Keratinocyte (primary cell): ENCODE results near the gene MLEC. TPM values are rescaled to one million over a fixed set of nuclear protein-coding genes. Genes with fewer than 3 reads are reported as not detected.

Experiments used
- DNase-seq: peaks from one replicate; pipeline ENCODE4 v3.0.0-alpha.2; 2011; ENCODE audit warnings: low read depth, missing footprints, low spot score
- FAIRE-seq: peaks from 2 replicates; lab custom pipeline; 2011; peaks lifted over from hg19 to GRCh38; lab: Jason Lieb, UNC
- H2AFZ ChIP-seq: 2 replicates; pipeline ENCODE4 v1.6.0; 2012; ENCODE audit warnings: low read length, control low read depth, inconsistent platforms; ENCODE audit not compliant: control insufficient read depth
- H3K27ac ChIP-seq: 2 replicates; pipeline ENCODE4 v1.5.1; 2011; ENCODE audit warnings: low read length; ENCODE audit not compliant: control insufficient read depth, insufficient read depth
- H3K27me3 ChIP-seq: 3 replicates; pipeline ENCODE4 v1.6.0; 2011; ENCODE audit warnings: low read length; ENCODE audit not compliant: control insufficient read depth, insufficient read depth; ENCODE audit errors: extremely low read depth
- H3K36me3 ChIP-seq, 2 experiments: 2 replicates in 1 of 2; 3 replicates in 1 of 2; pipeline ENCODE4 v1.5.1; 2011; ENCODE audit warnings: low read length in 2 of 2, mild to moderate bottlenecking in 1 of 2; ENCODE audit not compliant: control insufficient read depth in 2 of 2, insufficient read depth in 2 of 2; ENCODE audit errors: extremely low read depth in 1 of 2
- H3K4me1 ChIP-seq: 3 replicates; pipeline ENCODE4 v1.5.1; 2011; ENCODE audit warnings: low read length; ENCODE audit not compliant: control insufficient read depth, insufficient read depth; ENCODE audit errors: extremely low read depth
- H3K4me2 ChIP-seq: 3 replicates; pipeline ENCODE4 v1.6.0; 2011; ENCODE audit warnings: low read depth, low read length; ENCODE audit not compliant: control insufficient read depth, insufficient read depth; ENCODE audit errors: extremely low read depth
- H3K4me3 ChIP-seq, 3 experiments: fragments of 200-600 bp in 1 of 3; sonication (generic) in 1 of 3; 2 replicates in 2 of 3; 3 replicates in 1 of 3; pipeline ENCODE4 v1.5.1; 2011 to 2016; ENCODE audit warnings: low read length in 3 of 3, mild to moderate bottlenecking in 3 of 3, control low read depth in 2 of 3, inconsistent platforms in 1 of 3, low read depth in 1 of 3, mixed read lengths in 1 of 3, mixed run types in 1 of 3, moderate library complexity in 1 of 3; ENCODE audit not compliant: control insufficient read depth in 2 of 3, insufficient read depth in 2 of 3; ENCODE audit errors: extremely low read depth in 1 of 3
- H3K79me2 ChIP-seq: 2 replicates; pipeline ENCODE4 v1.6.0; 2012; ENCODE audit warnings: low read length; ENCODE audit not compliant: control insufficient read depth, insufficient read depth
- H3K9ac ChIP-seq: 3 replicates; pipeline ENCODE4 v1.6.0; 2011; ENCODE audit warnings: low read length; ENCODE audit not compliant: control insufficient read depth, insufficient read depth; ENCODE audit errors: extremely low read depth
- H3K9me1 ChIP-seq: 3 replicates; pipeline ENCODE4 v1.6.0; 2011; ENCODE audit warnings: low read length; ENCODE audit not compliant: control insufficient read depth, insufficient read depth; ENCODE audit errors: extremely low read depth
- H3K9me3 ChIP-seq: 2 replicates; pipeline ENCODE4 v1.5.1; 2012; ENCODE audit warnings: low read depth, low read length; ENCODE audit not compliant: control insufficient read depth
- H4K20me1 ChIP-seq: 3 replicates; pipeline ENCODE4 v1.6.0; 2011; ENCODE audit warnings: low read length; ENCODE audit not compliant: control insufficient read depth, insufficient read depth; ENCODE audit errors: extremely low read depth
- EZH2 ChIP-seq: IDR thresholded peaks from one replicate; pipeline ENCODE4 v1.6.1; 2012; ENCODE audit warnings: inconsistent platforms, mild to moderate bottlenecking, low read length, moderate library complexity
- dilution Hi-C: fragments of 300-500 bp; cut with MboI; formaldehyde crosslinking; loops from one replicate; pipeline ENCODE4 v1.7.0; 2020; ENCODE audit warnings: low sequenced_read_pairs; ENCODE audit not compliant: extremely low pct_ligation_motif_present
- polyA plus RNA-seq, 5 experiments: library from polyadenylated mRNA; depleted of rRNA in 3 of 5; stranded (reverse) in 3 of 5; stranded (forward) in 1 of 5; unstranded in 1 of 5; fragments of >200 nt; gene quantifications; 1 replicate in 1 of 5; 2 replicates in 3 of 5; 3 replicates in 1 of 5; pipeline versions ENCODE4 v1.2.1 to v1.2.3, GENCODE V29; 2011 to 2012; ENCODE audit warnings: missing spikeins in 2 of 5, low read depth in 1 of 5, low replicate concordance in 1 of 5
- TF ChIP-seq, protein P1 (sequence below), 3 experiments: IDR thresholded peaks in 1 of 3; conservative IDR thresholded peaks in 1 of 3; optimal IDR thresholded peaks in 1 of 3; 2 replicates in 2 of 3; 3 replicates in 1 of 3; pipeline versions ENCODE3 to v1.5.1; 2011; ENCODE audit warnings: low read length in 3 of 3, mild to moderate bottlenecking in 3 of 3, moderate library complexity in 2 of 3, control low read depth in 1 of 3, inconsistent platforms in 1 of 3; ENCODE audit not compliant: insufficient read depth in 2 of 3; ENCODE audit errors: extremely low read depth in 1 of 3

The MLEC gene
- polyA plus RNA-seq, 1 donor (not counting 4 experiments of a cell fraction or from before 2014, with no cell fraction given) = 65.2 TPM

DNA sequence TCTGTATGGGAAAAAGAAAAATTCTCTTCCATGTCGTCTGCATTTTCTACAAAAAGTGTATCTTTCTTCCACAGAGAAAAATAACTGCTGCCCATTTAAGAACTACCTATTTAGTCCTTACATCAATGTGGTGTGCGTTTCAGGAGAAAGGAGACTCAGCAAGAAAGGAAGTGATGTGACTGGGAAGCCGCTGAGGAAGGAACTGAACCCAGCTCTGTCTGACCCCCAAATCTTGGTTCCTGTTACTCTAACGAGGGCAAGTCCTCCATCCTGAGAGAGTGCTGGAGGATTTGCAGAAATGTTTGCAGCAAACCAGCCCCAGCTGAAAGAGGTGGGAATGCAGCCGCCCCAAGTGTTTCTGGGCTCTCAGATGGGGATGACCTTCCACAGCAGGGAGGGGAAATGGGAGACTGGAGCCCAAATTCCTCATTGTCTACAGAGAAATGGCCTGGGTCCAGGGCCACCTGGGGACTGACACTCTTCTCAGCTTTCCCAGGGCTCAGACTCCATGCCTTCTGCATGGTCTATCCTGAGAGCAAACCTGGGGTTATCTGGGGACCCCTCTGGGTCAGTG is 6.7 kb upstream of the MLEC start:
- Histone ChIP-seq H3K4me2 (no peak overlapping the region), H3K4me1 (peaks cover 16% of the 10 kb centered on the region), H3K36me3 (no peaks in the 10 kb centered on the region), H3K4me3 (no peak overlapping the region), H3K9ac (no peak overlapping the region), H4K20me1 (no peaks in the 10 kb centered on the region), H3K27ac (no peak overlapping the region), H3K79me2 (no peaks in the 10 kb centered on the region), H3K9me3 (no peaks in the 10 kb centered on the region), H3K9me1 (no peaks in the 10 kb centered on the region), H2AFZ (no peak overlapping the region), H3K27me3 (no peaks in the 10 kb centered on the region)
- FAIRE-seq (no peak), DNase-seq (no peak)
- dilution Hi-C loops = no loop called here
- TF ChIP-seq, protein P1, sequence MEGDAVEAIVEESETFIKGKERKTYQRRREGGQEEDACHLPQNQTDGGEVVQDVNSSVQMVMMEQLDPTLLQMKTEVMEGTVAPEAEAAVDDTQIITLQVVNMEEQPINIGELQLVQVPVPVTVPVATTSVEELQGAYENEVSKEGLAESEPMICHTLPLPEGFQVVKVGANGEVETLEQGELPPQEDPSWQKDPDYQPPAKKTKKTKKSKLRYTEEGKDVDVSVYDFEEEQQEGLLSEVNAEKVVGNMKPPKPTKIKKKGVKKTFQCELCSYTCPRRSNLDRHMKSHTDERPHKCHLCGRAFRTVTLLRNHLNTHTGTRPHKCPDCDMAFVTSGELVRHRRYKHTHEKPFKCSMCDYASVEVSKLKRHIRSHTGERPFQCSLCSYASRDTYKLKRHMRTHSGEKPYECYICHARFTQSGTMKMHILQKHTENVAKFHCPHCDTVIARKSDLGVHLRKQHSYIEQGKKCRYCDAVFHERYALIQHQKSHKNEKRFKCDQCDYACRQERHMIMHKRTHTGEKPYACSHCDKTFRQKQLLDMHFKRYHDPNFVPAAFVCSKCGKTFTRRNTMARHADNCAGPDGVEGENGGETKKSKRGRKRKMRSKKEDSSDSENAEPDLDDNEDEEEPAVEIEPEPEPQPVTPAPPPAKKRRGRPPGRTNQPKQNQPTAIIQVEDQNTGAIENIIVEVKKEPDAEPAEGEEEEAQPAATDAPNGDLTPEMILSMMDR (optimal IDR thresholded peaks at IDR 0.05 in 1 of 3, IDR thresholded peaks at IDR 0.05 in 1 of 3, conservative IDR thresholded peaks at IDR 0.05 in 1 of 3; ENCODE audit: extremely low read depth in 1 of 3, insufficient read depth in 2 of 3, low read length in 3 of 3) = no peak
- TF ChIP-seq EZH2 = no peak

DNA sequence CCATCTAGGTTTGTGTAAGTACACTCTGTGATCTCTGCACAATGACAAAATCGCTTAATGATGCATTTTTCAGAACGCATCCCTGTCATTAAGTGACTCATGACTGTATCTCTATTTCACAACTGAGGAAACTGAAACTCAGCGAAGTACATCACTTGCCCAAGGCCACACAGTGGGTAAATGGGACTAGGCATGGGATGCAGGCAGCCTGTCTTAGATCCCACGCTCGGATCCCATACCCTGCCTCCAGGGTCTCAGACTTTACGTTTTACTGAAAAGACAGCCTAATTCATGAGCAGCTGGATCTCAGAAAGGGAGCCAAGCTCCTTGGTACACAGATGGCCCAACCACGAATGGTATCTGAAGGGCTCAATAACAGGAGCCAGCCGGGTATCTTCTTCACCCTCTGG is 2.4 kb upstream of the MLEC start:
- H4K20me1 ChIP-seq = peaks cover 5% of the 10 kb centered on the region

More for the DNA sequence above, 2.4 kb upstream of the MLEC start:
- Histone ChIP-seq H3K79me2 (peaks cover 26% of the 10 kb centered on the region), H3K27ac (peak overlapping the region; percentile 7), H3K27me3 (no peaks in the 10 kb centered on the region), H3K4me1 (peaks cover 18% of the 10 kb centered on the region), H3K9me1 (no peaks in the 10 kb centered on the region), H3K4me3 (no peak overlapping the region), H3K4me2 (no peak overlapping the region), H3K36me3 (no peaks in the 10 kb centered on the region), H3K9me3 (no peaks in the 10 kb centered on the region), H3K9ac (no peak overlapping the region), H2AFZ (no peak overlapping the region)
- dilution Hi-C loops = no loop called here
- peak; percentile 32 for FAIRE-seq
- peak; percentile 21 for DNase-seq
- no peak for TF ChIP-seq EZH2
- TF ChIP-seq, protein P1 (optimal IDR thresholded peaks at IDR 0.05 in 1 of 3, IDR thresholded peaks at IDR 0.05 in 1 of 3, conservative IDR thresholded peaks at IDR 0.05 in 1 of 3; ENCODE audit: extremely low read depth in 1 of 3, insufficient read depth in 2 of 3, low read length in 3 of 3) = no peak
